LNCaP clone FGC (cell line): ENCODE results near the gene HOXD3.

Experiments
- DNase-seq: peaks from one replicate; pipeline ENCODE4 v3.0.0-alpha.2; 2011; ENCODE audit warnings: low read depth
- H3K4me3 ChIP-seq: 2 replicates; pipeline ENCODE4 v1.5.1; 2011; ENCODE audit warnings: mild to moderate bottlenecking, low read depth, low read length, control low read depth
- CTCF ChIP-seq: IDR thresholded peaks from 2 replicates; pipeline ENCODE4 v1.5.1; 2012; ENCODE audit warnings: mild to moderate bottlenecking; ENCODE audit not compliant: control insufficient read depth, insufficient read depth; ENCODE audit errors: extremely low read depth

The HOXD3 gene

GRCh38 chr2:176117162-176117822 lies 39.8 kb upstream of the HOXD3 start:
- no peak for TF ChIP-seq CTCF
- H3K4me3 ChIP-seq = no peak overlapping the region
- no peak for DNase-seq

GRCh38 chr2:176117823-176118371 lies 39.2 kb upstream of the HOXD3 start:
- no peak overlapping the region for H3K4me3 ChIP-seq
- TF ChIP-seq CTCF = no peak
- no peak for DNase-seq

- no peak overlapping the region for H3K4me3 ChIP-seq
- no peak for DNase-seq
- TF ChIP-seq CTCF = peak; percentile 60
Measured at GRCh38 chr2:176118601-176119339, 38.3 kb upstream of the HOXD3 start.

GRCh38 chr2:176120364-176121189 lies 36.5 kb upstream of the HOXD3 start:
- no peak for DNase-seq
- H3K4me3 ChIP-seq = no peak overlapping the region
- no peak for TF ChIP-seq CTCF

- DNase-seq = no peak
- TF ChIP-seq CTCF = no peak
Measured at GRCh38 chr2:176121190-176122051, 35.7 kb upstream of the HOXD3 start.

More at GRCh38 chr2:176121190-176122051, 35.7 kb upstream of the HOXD3 start:
- H3K4me3 ChIP-seq = no peak overlapping the region
